Renal cortex interstitium (tissue), 11 donors: ENCODE results near the gene JAKMIP1. TPM values are rescaled to one million over a fixed set of nuclear protein-coding genes. Genes with fewer than 3 reads are reported as not detected.

Source experiments
- DNase-seq, 11 donors: peaks; one replicate each; pipeline ENCODE4 v3.0.0-alpha.2; 2013; ENCODE audit warnings: low read depth in 9 of 11, low spot score in 4 of 11; ENCODE audit errors: extremely low read depth in 1 of 11
- polyA plus RNA-seq, 3 donors: library from polyadenylated mRNA; unstranded; fragments of 120-200 nt; gene quantifications; one replicate each; pipeline ENCODE4 v1.2.1, GENCODE V29; 2013; ENCODE audit not compliant: insufficient read length in 3 of 3

JAKMIP1 gene
- polyA plus RNA-seq, 3 donors, result 0.09 to 0.14 TPM; not detected in 1

DNA sequence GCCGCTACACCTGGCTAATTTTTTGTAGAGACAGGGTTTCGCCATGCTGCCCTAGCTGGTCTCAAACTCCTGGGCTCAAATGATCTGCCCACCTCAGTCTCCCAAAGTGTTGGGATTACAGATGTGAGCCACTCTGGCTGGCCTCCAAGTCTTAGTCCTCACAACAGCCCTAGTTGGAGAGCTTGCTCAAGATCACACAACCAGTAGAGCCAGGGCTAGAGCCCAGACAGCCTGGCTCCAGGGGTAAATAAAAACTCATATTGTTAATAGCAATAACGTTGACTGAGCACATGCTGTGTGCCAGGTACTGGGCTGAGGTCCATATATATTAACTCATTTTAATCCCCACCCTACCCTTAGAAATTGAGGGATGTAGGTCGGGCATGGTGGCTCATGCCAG, 7.3 kb upstream of the JAKMIP1 start:
- DNase-seq, result no peak

DNA sequence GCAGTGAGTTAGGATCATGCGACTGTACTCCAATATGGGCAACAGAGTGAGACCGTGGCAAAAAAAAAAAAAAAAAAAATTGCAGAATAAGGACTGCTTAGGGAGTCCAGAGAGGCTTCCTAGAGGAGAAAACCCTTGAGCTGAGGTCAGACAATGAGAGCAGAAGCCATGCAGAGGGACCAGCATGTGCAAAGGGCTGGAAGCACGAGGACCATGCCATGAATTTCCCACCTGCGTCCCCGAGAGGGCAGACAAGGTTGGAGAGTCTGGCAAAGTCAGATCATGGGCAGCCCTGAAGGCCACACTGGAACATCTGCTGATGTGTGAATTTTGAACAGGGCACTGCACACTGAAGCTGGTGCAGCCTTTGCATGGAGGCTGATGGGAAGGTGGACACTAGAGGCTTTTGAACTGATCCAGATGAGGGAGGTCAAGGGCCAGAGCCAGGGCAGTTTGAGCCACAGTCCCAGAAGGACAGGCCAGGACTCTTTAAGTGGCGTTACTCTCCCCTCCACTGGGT, 6.5 kb upstream of the JAKMIP1 start:
- DNase-seq, result no peak

DNA sequence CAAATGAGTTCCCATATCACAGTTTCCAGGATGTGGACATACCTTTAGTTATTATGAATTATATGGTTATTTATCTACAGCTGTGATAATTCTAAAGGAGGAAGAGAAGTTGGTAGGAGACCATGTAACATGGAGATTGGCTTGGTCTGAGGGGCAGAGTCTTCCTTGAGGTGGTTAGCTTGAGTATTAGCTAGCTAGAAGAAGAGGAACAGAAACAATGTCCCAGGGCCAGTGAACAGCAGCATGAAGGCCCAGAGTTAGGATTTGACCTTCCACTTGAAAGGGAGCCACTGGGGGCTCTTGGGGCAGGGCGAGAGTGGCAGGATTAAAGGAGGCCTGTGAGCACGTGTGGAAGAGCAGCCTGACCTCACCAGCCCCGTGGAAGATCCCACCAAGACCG, 5.6 kb upstream of the JAKMIP1 start:
- DNase-seq, result no peak

DNA sequence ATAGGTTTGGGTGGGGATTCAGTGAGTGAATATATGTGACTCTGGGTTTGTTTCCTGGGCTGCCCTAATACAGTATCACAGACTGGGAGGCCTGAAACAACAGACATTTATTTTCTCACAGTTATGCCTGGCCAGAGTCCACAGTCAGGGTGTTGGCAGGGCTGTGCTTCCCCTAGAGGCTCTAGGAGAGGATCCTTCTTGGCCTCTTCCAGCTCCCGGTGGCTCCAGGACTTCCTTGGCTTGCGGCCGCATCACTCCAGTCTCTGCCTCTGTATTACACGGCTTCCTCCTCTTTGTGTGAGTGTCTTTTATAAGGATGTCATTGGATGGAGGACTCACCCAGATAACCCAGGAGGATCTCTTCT, 5.2 kb upstream of the JAKMIP1 start:
- no peak for DNase-seq

DNA sequence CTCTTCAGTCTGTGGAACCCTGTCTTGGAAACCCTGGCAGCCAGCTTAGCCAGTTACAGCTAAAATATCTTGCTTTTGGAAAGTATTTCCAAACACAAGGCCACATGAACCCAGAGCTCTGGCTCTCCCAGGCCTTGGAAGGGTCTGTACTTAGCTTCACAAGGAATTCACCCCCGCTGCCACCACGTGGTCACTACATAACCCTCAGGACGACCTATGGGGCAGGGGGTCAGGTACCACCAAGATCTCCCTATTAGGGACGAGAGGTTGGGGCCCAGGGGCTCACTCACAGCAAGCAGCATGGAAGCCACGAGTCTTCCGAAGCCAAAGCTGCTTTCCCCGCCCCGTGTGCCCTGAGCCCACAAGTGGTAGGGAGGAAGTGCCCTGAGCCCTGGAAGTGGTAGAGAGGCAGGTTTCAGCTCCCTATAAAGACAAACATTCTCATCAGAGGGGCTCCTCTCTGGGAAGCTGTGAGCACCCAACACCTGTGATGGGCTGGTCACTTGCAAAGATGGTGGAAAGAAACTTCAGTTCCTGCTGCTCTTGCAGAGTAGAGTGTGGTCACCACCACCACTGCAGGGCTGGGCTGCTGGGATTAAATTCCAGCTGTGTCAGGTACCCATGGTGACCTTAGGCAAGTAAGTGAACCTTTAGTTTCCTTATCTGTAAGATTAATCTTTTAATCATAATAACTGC, 4.7 kb upstream of the JAKMIP1 start:
- DNase-seq, result no peak

DNA sequence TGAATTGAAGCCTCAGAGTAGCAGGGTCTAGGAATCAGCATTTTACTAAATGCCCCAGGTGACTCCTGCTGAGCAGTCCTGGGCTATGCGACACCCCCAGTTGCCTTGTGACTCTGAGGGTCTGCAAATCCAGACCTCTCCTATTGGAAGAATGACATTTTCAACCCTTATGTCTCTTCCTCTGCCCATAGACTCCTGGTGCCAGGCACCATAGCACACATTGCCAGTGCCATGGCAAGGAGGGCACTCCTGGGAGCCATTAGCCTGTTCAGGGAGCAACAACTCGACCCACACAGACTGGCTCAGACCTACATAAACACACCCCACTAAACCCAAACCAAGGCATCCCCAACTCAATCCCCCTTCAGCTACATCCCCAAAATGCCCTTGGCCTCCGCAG, 3.7 kb upstream of the JAKMIP1 start:
- no peak for DNase-seq

DNA sequence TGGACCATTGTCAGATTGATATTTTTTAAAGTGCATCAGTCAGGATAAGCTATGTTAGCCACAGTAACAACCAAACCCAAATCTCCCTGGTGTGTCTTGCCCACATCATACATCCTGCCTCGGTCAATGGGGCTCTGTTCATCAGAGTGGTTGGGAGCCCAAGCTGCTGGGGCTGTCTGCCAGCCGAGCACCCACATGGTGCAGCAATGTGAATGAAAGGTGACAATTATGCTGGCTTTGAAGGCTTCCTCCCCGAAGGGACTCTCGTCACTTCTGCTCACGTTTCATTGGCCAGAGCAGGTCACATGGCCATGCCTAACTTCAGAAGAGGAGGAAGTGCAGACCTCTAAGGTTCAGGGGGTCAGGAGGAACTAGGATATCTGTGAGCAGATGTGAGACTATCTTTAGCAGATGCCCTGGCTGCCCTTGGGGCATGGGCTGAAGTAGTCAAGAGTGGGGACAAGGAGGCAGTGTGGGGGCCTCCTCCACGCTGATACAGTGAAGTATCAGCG, 1.3 kb upstream of the JAKMIP1 start:
- DNase-seq, result no peak

DNA sequence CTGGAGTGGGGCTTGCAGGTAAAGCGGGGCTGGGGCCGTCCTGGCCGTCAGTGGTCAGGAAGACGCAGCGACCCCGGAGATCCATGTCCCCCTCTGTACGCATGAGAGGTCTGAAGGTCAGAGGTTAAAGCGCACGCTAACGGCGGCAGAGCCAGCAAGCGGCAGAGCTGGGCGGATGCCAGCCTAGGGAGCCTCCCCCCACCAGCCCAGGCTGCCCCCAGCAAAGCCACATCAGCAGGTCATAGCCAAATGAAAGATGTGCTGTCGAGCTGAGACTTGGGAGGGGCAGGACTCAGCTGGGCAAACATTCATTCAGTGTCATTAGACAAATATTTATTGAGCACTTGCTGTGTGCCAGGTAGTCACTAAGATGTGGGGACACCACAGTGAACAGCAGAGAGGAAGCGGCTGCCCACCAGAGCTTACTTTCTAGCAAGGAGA, 593 bp upstream of the JAKMIP1 start:
- no peak for DNase-seq

DNA sequence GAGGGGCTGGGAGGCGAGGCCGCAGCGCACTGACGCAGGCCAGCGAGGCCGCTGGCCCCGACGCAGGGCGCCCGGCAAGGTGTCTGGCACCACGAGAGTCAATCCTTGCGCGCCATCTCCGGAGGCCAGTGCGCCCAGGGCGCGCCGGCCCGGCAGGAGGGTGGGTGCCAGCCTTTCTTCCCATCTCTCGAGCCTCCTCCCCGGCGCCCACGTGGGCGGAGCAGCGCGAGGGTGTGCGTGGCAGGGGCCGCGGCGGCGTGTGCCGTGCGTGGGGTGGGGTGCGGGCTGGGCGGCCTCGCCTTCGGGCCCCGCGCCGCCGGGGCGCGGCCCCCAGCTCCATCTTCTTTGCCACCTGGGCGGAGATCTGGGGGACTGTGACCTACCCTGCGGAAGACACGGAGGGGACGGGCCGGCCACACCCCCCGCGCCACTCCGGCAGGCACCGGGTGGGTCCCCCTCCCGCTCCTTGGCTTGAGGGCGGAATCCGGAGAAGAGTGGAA, 877 bp downstream of the JAKMIP1 start:
- DNase-seq, result no peak

DNA sequence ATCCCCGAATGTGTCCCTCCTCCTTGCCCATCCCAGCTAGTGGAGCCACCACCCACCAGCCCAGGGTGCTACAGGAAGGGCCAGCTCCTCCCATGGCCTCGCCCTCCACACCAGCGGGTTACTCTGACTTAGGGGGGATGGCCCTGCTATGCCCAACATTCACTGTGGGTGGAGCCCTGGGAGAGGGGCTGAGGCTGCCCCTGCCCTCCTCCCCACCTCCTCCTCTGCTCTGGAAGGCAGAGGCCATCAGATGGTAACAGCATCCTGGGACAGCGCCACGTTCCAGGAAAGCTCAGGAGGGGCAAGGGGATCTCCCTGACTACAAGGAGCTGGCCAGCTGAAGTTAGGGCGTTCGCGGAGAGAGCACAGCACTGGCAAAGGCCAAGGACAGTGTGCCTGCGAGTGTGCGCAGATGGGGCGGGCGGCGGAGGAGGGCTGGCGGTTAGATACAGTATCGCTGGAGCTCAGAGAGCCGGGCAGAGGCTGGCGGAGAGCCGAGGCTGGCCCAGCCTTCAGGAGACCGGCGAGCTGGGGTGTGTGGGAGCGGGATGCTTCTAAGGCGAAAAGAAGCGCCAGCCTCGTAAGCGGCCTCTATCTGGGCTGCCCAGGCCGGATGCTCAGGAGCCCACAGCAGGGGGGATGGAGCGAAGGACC, 1.5 kb downstream of the JAKMIP1 start:
- DNase-seq, result no peak

DNA sequence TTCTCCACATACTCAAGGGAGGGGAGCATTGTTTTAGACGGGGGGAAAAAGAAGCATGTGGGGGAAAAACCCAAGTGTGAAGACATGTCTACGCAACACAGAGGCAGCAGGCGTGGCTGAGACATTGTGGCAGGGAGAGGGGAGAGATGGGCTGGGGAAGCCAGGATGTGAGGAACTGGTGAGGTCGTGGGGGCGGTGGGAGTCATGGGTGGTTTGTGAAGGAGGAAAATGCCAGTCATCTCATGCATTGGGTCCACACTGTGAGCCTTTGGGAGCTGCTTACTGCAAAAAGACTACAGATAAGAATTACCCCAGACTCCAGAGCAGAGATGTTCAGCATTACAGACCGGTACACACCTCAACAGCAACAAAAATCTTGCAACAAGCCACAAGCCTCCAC, 2.1 kb downstream of the JAKMIP1 start:
- no peak for DNase-seq

DNA sequence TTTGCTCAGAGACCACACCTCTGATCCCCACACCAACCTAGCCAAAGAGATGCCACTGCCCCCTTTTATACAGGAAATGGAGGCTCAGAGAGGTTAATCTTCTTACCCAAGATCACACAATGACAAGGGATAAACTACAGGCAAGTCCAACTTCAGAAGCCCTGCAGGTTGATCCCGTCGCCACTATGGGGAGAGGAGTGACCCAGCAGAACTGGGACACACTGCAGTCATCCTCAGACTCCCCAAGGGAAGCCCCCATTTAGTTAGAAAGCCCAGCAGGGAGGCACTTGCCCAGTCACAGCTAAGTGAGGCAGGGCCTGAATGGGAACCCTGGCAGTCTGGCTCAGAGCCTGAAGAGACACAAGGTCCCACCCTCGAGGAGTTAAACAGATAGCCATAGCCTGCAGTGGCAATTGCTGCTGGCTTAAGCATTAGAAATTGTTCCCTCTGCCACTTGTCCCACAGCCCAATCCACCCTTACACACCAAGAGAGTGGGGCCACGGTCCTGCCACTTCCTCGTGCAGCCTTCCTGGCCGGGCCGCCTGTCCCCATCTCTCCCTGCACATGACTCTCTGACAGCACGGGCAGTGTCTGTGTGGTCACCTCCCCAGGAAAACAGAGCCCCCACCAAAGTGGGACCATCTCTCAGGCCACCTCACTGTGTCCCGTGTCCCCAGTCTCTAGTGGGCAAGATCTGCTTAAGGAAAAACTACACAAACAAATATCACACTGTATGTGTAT, 2.7 kb downstream of the JAKMIP1 start:
- no peak for DNase-seq

DNA sequence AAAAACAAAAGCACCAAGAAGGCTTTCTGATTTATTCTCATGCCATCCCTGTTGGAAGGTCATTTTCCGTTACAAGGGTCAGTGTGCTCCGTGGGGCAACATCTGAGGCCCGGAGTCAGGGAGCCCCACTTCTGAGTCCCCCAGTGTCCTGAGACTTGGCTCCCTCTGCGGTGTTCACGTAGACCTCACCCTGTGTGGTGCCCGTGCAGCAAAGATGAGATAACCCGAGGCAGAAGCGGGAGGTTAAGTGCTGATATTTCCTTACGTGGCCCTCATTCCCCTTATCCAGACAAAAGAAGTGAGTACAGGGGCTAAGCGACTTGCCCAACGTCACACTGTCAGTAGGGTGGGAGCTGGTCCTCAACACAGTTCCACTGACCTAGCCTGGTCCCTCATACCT, 3.5 kb downstream of the JAKMIP1 start:
- no peak for DNase-seq

DNA sequence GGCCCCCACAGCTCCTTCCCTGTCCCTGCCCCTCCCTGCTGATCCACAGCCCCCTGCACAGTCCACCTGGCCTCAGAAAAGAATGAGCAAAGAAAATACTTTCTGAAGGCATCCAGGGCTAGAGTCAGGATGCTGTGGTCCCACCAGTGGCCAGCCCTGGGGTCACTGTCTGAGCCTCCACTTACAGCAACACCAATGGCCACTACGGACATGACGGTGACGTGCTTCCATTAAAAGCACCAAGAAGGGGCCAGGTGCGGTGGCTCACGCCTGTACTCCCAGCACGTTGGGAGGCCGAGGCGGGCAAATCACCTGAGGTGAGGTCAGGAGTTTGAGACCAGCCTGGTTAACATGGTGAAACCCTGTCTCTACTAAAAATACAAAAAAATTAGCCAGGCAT, 4.0 kb downstream of the JAKMIP1 start:
- DNase-seq, result no peak

DNA sequence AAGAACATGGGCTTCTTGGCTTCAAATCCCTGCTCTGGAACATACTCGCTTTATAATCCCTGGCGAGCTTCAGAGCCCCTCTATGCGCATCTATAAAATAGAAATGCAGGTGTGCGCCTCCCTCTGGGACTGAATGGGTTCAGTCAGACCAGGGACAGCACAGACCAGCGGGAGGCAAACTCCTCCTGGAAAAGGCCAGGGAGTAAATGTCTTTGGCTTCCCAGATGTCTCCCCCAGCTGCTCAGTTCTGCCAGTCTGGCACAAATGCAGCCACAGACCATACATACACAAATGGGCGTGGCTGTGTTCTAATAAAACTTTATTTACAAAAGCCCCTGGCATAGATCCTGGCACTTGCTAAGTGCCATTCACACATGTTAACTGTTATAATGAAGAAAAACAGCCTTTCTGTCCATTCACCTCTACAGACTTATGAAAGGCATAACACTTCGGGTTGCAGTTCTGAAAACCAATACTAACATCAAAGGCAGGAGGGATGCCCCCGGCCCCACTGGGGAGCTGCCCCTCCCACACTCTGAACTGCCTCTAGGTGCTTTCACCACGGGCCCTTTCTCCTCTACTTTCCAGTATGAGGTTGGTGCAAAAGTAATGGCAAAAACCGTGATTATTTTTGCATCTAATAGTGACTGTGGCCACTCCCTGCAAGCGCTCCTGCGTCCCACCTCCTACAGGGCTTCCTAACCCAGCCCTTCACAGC, 4.6 kb downstream of the JAKMIP1 start:
- no peak for DNase-seq

DNA sequence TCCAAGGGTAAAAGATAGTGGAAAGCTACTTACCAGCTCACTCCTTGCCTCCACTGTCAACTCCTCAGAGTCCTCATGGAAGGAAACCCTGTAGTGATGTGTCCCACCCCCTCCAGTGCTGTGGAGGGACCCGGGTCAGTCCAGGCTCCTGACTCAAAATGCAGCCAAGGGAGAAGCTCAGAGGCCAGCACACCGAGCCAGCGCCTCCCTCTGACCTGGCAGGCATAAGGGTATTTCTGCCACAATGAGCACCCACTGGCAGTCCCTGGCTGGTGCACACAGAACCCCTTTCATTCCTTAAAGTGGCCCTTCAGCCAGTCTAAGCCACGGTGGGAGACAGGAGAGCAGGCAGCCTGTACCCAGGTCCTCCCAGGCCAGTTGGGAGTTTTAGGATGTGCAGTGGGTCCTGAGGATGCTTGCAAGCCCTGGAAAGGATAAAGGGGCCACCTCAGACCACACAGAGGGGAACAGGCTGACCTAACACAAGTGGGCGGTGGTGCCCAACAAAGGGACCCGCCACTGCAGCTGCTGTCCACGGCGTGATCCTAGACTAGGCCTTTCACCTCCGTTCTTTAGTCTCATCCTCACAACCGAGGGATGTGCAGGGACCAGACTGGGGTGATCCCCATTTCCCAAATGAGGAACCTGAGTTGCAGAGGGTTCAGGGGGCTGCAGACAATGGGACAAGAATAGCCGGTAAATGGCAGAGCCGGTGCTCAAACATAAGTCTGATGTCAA, 5.7 kb downstream of the JAKMIP1 start:
- no peak for DNase-seq

DNA sequence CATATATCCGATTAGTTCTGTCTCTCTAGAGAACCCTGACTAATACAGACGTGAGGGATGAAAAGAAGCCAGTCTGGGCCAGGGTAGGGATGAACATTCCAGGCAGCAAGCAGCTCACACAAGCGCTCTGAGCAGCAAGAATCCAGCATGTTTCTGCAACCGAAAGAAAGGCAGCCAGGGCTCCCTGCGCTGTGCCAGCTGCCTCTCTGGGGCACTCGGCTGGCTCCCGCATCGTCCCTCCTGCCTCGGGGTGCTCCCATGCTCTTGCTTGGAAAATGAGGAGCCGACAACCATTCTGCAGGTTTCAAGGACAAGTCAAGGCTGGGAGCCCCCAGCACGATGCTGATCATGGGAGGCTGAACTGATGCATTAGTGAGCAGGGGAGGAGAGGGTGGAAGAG, 7.0 kb downstream of the JAKMIP1 start:
- DNase-seq, result no peak

DNA sequence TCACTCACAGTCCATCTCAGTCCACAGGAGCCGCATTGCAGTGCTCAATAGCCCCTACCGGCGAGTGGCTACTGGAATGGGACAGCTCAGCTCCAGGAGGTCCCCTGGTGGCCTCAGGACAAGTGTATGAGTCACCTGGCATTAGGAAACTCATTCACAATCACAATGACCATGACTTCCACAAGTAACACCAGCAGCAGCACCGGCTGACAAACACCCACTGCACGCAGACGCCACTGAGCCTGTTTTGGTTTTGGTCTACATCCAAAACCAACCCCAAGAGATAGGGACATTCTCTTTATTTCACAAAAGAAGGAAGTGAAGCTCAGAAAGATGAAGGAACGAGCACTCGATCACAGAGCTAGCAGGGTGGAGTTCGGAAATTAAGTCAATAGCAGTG, 8.1 kb downstream of the JAKMIP1 start:
- DNase-seq, result no peak
